ENCODE data around the gene CRADD.

CRADD gene

GRCh38 chr12:93673084-93673483 lies 4.1 kb upstream of the CRADD start:
- DNase-seq: no peak

- DNase-seq: no peak
Measured at GRCh38 chr12:93674386-93674785, 2.8 kb upstream of the CRADD start.

- DNase-seq: no peak
Measured at GRCh38 chr12:93676408-93677194, 574 bp upstream of the CRADD start.

- no peak for DNase-seq
Measured at GRCh38 chr12:93678779-93679178, 1.6 kb downstream of the CRADD start.

- DNase-seq: no peak
Measured at GRCh38 chr12:93679308-93679925, 2.2 kb downstream of the CRADD start.

- DNase-seq: no peak
Measured at GRCh38 chr12:93680006-93680405, 2.8 kb downstream of the CRADD start.

GRCh38 chr12:93682846-93683261 lies 5.7 kb downstream of the CRADD start:
- DNase-seq: no peak

- DNase-seq: no peak
Measured at GRCh38 chr12:93683410-93683809, 6.2 kb downstream of the CRADD start.

GRCh38 chr12:93684716-93685115 lies 7.5 kb downstream of the CRADD start:
- DNase-seq: no peak

- DNase-seq: no peak
Measured at GRCh38 chr12:93686572-93687356, 9.6 kb downstream of the CRADD start.

GRCh38 chr12:93689076-93689834 lies 12.1 kb downstream of the CRADD start:
- DNase-seq: no peak

- DNase-seq: no peak
Measured at GRCh38 chr12:93696462-93696861, 19.3 kb downstream of the CRADD start.

- DNase-seq: no peak
Measured at GRCh38 chr12:93698307-93699092, 21.3 kb downstream of the CRADD start.

- no peak for DNase-seq
Measured at GRCh38 chr12:93699271-93700145, 22.3 kb downstream of the CRADD start.

GRCh38 chr12:93702707-93703315 lies 25.6 kb downstream of the CRADD start:
- no peak for DNase-seq

GRCh38 chr12:93704122-93704521 lies 26.9 kb downstream of the CRADD start:
- no peak for DNase-seq

- DNase-seq: no peak
Measured at GRCh38 chr12:93704625-93705024, 27.4 kb downstream of the CRADD start.

- DNase-seq: no peak
Measured at GRCh38 chr12:93705237-93705636, 28.1 kb downstream of the CRADD start.

- DNase-seq: no peak
Measured at GRCh38 chr12:93706387-93706786, 29.2 kb downstream of the CRADD start.

GRCh38 chr12:93706824-93707223 lies 29.6 kb downstream of the CRADD start:
- no peak for DNase-seq

GRCh38 chr12:93707836-93708235 lies 30.7 kb downstream of the CRADD start:
- no peak for DNase-seq
